ENCODE measurements around the gene PACRG. TPM values are rescaled to one million over a fixed set of nuclear protein-coding genes. Genes with fewer than 3 reads are reported as not detected.

The PACRG gene
- total RNA-seq, 4 donors from 2014 or later = 0.29 to 1.6 (median 0.61) TPM

- Histone ChIP-seq H3K36me3 (no peaks in the 10 kb centered on the region), H3K27ac (no peak overlapping the region), H3K27me3 (no peaks in the 10 kb centered on the region), H3K4me3 (no peak overlapping the region), H3K4me1 (peaks cover 7 to 8% of the 10 kb centered on the region in 2 donors), H3K9me3 (no peaks in the 10 kb centered on the region)
- DNase-seq (no peak), ATAC-seq (no peak)
- TF ChIP-seq, protein P1, sequence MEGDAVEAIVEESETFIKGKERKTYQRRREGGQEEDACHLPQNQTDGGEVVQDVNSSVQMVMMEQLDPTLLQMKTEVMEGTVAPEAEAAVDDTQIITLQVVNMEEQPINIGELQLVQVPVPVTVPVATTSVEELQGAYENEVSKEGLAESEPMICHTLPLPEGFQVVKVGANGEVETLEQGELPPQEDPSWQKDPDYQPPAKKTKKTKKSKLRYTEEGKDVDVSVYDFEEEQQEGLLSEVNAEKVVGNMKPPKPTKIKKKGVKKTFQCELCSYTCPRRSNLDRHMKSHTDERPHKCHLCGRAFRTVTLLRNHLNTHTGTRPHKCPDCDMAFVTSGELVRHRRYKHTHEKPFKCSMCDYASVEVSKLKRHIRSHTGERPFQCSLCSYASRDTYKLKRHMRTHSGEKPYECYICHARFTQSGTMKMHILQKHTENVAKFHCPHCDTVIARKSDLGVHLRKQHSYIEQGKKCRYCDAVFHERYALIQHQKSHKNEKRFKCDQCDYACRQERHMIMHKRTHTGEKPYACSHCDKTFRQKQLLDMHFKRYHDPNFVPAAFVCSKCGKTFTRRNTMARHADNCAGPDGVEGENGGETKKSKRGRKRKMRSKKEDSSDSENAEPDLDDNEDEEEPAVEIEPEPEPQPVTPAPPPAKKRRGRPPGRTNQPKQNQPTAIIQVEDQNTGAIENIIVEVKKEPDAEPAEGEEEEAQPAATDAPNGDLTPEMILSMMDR (IDR thresholded peaks at IDR 0.05 in 4 of 5, conservative IDR thresholded peaks at IDR 0.05 in 1 of 5) = no peak
- no peak for TF ChIP-seq POLR2A (IDR thresholded peaks at IDR 0.05)
- intact Hi-C loops (cut with DNase I; ENCODE audit: low total_unique reads) = no loop called here
- in situ Hi-C loops (cut with MboI; ENCODE audit: low sequenced_read_pairs in 4 of 4) = no loop called here
Observed at GRCh38 chr6:163087981-163088380, 360.2 kb downstream of the PACRG start.

DNA sequence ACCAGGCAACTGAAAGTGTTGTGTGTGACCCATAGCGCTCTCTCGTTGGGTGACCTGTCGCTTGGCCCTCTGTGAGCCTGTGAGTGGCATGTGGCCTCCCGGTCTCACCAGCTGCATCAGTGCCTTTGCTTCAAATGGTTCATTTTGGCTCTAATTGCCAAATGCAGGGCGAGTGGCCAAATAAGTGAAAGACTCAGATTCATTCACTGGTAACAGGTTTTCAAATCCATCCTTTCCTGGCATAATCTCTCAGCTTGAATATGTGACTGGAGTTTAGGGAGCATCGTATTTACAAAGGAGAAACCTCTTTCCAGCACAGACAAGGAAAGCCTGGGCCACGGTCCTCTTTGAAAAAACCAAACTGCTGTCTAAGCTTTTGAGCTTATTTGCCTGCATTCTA lies 365.1 kb downstream of the PACRG start:
- Histone ChIP-seq H3K36me3 (no peaks in the 10 kb centered on the region), H3K9me3 (no peaks in the 10 kb centered on the region), H3K27me3 (no peaks in the 10 kb centered on the region), H3K4me3 (no peak overlapping the region), H3K27ac (no peak overlapping the region), H3K4me1 (no peaks in the 10 kb centered on the region)
- intact Hi-C loops (cut with DNase I; ENCODE audit: low total_unique reads) = no loop called here
- no peak for ATAC-seq
- in situ Hi-C loops (cut with MboI; ENCODE audit: low sequenced_read_pairs in 4 of 4) = no loop called here
- no peak for DNase-seq
- no peak for TF ChIP-seq POLR2A (IDR thresholded peaks at IDR 0.05)
- TF ChIP-seq, protein P1 (IDR thresholded peaks at IDR 0.05 in 4 of 5, conservative IDR thresholded peaks at IDR 0.05 in 1 of 5) = no peak

DNA sequence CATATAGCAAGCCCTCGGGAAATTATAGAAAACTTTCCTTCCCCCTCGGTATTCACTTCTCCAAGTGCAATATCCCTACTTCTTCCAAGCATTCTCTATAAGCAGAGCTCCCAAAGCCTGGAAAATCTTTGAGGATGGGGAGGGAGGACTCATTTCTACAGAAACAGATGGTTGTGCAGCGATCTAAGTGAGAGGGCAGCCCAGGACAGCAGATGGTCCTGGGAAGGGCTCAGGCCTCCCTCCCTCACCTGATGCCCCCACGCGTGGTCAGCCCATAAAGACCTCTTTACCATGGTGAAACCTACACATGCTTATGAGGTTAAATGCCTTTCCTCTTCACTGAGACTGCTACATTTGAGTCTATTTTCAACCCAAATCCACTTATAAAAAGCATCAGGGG lies 367.1 kb downstream of the PACRG start:
- Histone ChIP-seq H3K36me3 (no peaks in the 10 kb centered on the region), H3K4me3 (no peak overlapping the region), H3K4me1 (no peaks in the 10 kb centered on the region), H3K9me3 (no peaks in the 10 kb centered on the region), H3K27me3 (no peaks in the 10 kb centered on the region), H3K27ac (no peak overlapping the region)
- no peak for TF ChIP-seq POLR2A (IDR thresholded peaks at IDR 0.05)
- TF ChIP-seq, protein P1 (IDR thresholded peaks at IDR 0.05 in 4 of 5, conservative IDR thresholded peaks at IDR 0.05 in 1 of 5) = no peak
- no peak for DNase-seq
- no peak for ATAC-seq
- in situ Hi-C loops (cut with MboI; ENCODE audit: low sequenced_read_pairs in 4 of 4) = no loop called here
- intact Hi-C loops (cut with DNase I; ENCODE audit: low total_unique reads) = no loop called here

GRCh38 chr6:163095401-163095800 lies 367.6 kb downstream of the PACRG start:
- H3K27ac ChIP-seq = no peak overlapping the region
- no peaks in the 10 kb centered on the region for H3K27me3 ChIP-seq
- intact Hi-C loops (cut with DNase I; ENCODE audit: low total_unique reads) = no loop called here
- in situ Hi-C loops (cut with MboI; ENCODE audit: low sequenced_read_pairs in 4 of 4) = no loop called here
- TF ChIP-seq, protein P1 (IDR thresholded peaks at IDR 0.05 in 4 of 5, conservative IDR thresholded peaks at IDR 0.05 in 1 of 5) = no peak
- no peak for TF ChIP-seq POLR2A (IDR thresholded peaks at IDR 0.05)
- ATAC-seq (no peak), DNase-seq (no peak)
- H3K4me3 ChIP-seq = no peak overlapping the region
- H3K36me3 ChIP-seq = no peaks in the 10 kb centered on the region
- no peaks in the 10 kb centered on the region for H3K4me1 ChIP-seq
- H3K9me3 ChIP-seq = no peaks in the 10 kb centered on the region

DNA sequence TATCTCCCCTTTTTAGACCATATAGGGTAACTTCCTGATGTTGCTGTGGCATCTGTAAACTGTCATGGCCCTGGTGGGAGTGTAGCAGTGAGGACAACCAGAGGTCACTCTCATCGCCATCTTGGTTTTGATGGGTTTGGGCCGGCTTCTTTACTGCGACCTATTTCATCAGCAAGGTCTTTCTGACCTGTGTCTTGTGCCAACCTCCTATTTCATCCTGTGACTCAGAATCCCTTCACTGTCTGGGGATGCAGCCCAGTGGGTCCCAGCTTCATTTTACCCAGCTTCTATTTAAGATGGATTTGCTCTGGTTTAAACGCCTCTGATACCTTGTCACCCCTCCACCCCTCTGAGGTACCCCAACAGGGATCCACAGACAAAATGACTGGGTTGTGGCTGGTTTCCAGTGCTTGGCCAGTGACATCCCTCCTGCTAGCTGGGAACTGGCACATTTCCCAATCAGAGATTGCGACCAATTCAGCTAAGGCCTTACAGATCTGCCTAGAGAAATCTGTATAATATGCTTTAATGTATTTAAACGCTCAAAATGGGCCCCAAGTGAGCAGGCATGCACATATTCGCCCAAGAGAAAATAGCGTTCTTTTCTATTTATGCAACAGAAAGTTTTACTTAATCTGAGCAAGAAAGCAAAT lies 371.2 kb downstream of the PACRG start:
- Histone ChIP-seq H3K36me3 (no peaks in the 10 kb centered on the region), H3K9me3 (no peaks in the 10 kb centered on the region), H3K4me3 (no peak overlapping the region), H3K4me1 (no peaks in the 10 kb centered on the region), H3K27me3 (no peaks in the 10 kb centered on the region), H3K27ac (no peak overlapping the region)
- DNase-seq (no peak), ATAC-seq (no peak)
- TF ChIP-seq, protein P1 (IDR thresholded peaks at IDR 0.05 in 4 of 5, conservative IDR thresholded peaks at IDR 0.05 in 1 of 5) = no peak
- TF ChIP-seq POLR2A (IDR thresholded peaks at IDR 0.05) = no peak
- in situ Hi-C loops (cut with MboI; ENCODE audit: low sequenced_read_pairs in 4 of 4) = no loop called here
- intact Hi-C loops (cut with DNase I; ENCODE audit: low total_unique reads) = no loop called here

Measured in gastrocnemius medialis (tissue), 4 donors.